Measurements from ENCODE around the gene SF3B2. TPM values are rescaled to one million over a fixed set of nuclear protein-coding genes. Genes with fewer than 3 reads are reported as not detected.
"Not testable (repeated sequence)": the region's sequence is repeated elsewhere in the genome, so short reads cannot be mapped to it uniquely, and the experiment has no call there.

The SF3B2 gene
- total RNA-seq, 1 donor, result 135 TPM

GRCh38 chr11:66090288-66090687, 38.1 kb downstream of the SF3B2 start:
- H3K4me1 ChIP-seq (ENCODE audit: insufficient read depth, low read length), result peaks cover 19% of the 10 kb centered on the region
- no peaks in the 10 kb centered on the region for H3K27me3 ChIP-seq (ENCODE audit: insufficient read depth, low read length)
- no peak overlapping the region for H3K4me3 ChIP-seq (ENCODE audit: low read length)
- no peaks in the 10 kb centered on the region for H3K9me3 ChIP-seq (ENCODE audit: low read depth, low read length)

GRCh38 chr11:66092125-66092524, 40.0 kb downstream of the SF3B2 start:
- H3K4me1 ChIP-seq (ENCODE audit: insufficient read depth, low read length), result peaks cover 12% of the 10 kb centered on the region
- not testable (repeated sequence) for H3K9me3 ChIP-seq (ENCODE audit: low read depth, low read length); H3K4me3 ChIP-seq (ENCODE audit: low read length); H3K27me3 ChIP-seq (ENCODE audit: insufficient read depth, low read length)

DNA sequence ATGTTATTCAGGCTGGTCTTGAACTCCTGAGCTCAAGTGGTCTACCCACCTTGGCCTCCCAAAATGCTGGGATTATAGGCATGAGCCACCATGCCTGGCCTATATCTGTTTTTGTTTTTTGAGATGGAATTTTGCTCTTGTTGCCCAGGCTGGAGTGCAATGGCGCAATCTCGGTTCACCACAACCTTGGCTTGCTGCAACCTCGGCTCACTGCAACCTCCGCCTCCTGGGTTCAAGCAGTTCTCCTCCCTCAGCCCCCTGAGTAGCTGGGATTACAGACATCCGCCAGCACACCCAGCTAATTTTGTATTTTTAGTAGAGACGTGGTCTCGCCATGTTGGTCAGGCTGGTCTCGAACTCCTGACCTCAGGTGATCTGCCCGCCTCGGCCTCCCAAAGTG, 47.6 kb downstream of the SF3B2 start:
- H3K27me3 ChIP-seq (ENCODE audit: insufficient read depth, low read length); H3K4me3 ChIP-seq (ENCODE audit: low read length); H3K9me3 ChIP-seq (ENCODE audit: low read depth, low read length): not testable (repeated sequence)
- H3K4me1 ChIP-seq (ENCODE audit: insufficient read depth, low read length), result peaks cover 57% of the 10 kb centered on the region

- Histone ChIP-seq H3K4me3 (ENCODE audit: low read length) (peak overlapping the region; percentile 3), H3K27me3 (ENCODE audit: insufficient read depth, low read length) (no peaks in the 10 kb centered on the region), H3K9me3 (ENCODE audit: low read depth, low read length) (no peaks in the 10 kb centered on the region), H3K4me1 (ENCODE audit: insufficient read depth, low read length) (peaks cover 62% of the 10 kb centered on the region)
Measured at GRCh38 chr11:66100272-66101065, 48.3 kb downstream of the SF3B2 start.

DNA sequence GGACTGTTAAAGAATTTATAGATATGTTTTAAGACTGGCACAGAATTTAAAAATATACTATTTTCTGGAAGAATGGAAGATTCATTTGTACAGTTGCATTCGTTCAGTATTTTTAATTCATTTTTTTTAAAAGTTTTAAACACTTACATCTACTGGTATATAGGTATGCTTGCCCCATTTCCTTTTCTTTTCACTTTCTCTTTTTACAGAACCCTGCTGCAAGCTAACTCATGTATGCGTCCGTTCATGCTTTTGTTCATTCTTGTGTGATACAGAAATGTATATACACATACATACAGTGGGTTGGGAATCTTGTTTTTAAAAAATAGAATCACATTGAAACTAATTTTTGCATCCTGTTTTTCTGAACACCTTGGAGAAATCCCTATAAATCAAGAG, 48.9 kb downstream of the SF3B2 start:
- Histone ChIP-seq H3K4me1 (ENCODE audit: insufficient read depth, low read length) (peaks cover 66% of the 10 kb centered on the region), H3K27me3 (ENCODE audit: insufficient read depth, low read length) (no peaks in the 10 kb centered on the region), H3K4me3 (ENCODE audit: low read length) (no peak overlapping the region), H3K9me3 (ENCODE audit: low read depth, low read length) (no peaks in the 10 kb centered on the region)

DNA sequence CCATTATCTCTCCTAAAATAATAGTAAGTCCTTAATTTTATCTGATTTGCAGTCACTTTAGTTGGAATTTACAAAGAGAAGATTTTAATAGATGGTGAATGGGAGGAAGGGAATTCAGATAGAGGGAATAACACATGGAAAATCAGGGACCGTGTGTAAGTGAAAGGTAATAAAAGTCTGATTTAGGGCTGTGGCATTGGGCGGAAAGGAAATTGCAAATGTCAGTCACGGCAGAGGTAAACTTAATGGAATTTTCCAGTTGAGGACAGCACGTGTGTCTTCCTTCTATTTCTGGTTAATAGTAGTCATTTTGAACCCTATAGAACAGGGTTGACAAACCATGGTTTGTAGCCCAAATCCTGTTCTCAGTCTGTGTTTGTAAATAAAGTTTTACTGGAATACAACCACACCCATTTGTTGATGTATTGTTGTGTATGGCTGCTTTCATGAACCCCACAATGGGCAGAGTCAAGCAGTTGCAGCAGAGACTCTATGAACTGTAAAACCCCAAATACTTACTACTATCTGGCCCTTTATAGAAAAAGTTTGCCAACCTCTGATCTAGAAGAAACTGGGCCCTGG, 52.0 kb downstream of the SF3B2 start:
- Histone ChIP-seq H3K4me3 (ENCODE audit: low read length) (no peak overlapping the region), H3K9me3 (ENCODE audit: low read depth, low read length) (no peaks in the 10 kb centered on the region), H3K4me1 (ENCODE audit: insufficient read depth, low read length) (peaks cover 87% of the 10 kb centered on the region), H3K27me3 (ENCODE audit: insufficient read depth, low read length) (no peaks in the 10 kb centered on the region)

DNA sequence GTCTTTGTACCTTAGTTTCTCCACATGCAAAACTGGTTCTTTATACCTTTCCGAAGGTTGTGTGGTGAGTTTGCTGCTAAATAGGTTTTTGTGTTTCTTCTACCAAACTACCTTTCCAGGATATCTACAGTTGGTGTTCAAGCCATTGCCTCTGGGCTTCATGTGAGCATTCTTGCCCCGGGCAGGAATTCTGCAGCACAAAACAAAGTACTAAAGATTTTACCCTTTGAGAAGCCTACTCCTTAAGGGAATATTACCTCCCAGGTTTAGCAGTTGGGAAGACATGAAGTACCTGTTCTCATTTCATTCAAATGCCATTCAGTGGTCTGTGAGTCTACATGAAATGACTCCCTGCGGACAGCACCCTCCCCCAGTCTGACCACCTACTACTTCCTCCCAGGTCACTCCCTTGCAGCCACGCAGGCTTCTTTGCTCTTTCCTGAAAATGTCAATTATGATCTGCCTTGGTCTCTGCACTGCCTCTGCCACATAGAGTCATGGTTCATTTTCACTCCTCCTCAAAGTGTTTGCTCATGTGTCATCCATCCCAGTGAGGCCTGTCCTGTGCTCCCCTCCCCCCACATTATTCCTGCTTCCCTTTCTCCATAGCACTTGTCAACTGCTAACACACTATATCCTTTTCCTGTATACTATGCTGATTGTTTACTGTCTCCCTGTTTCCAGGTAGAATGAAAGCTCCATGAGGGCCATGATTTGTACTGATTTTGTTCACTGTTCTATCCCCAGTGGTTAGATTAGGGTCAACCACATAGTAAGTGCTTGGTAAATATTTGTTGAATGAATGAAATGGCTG, 54.8 kb downstream of the SF3B2 start:
- Histone ChIP-seq H3K9me3 (ENCODE audit: low read depth, low read length) (no peaks in the 10 kb centered on the region), H3K4me3 (ENCODE audit: low read length) (no peak overlapping the region), H3K4me1 (ENCODE audit: insufficient read depth, low read length) (peaks cover 83% of the 10 kb centered on the region), H3K27me3 (ENCODE audit: insufficient read depth, low read length) (no peaks in the 10 kb centered on the region)

GRCh38 chr11:66107600-66108510, 55.7 kb downstream of the SF3B2 start:
- no peaks in the 10 kb centered on the region for H3K27me3 ChIP-seq (ENCODE audit: insufficient read depth, low read length)
- H3K4me1 ChIP-seq (ENCODE audit: insufficient read depth, low read length), result peaks cover 83% of the 10 kb centered on the region
- H3K4me3 ChIP-seq (ENCODE audit: low read length), result no peak overlapping the region
- no peaks in the 10 kb centered on the region for H3K9me3 ChIP-seq (ENCODE audit: low read depth, low read length)

GRCh38 chr11:66109294-66109693, 57.1 kb downstream of the SF3B2 start:
- Histone ChIP-seq H3K4me3 (ENCODE audit: low read length) (no peak overlapping the region), H3K9me3 (ENCODE audit: low read depth, low read length) (no peaks in the 10 kb centered on the region), H3K4me1 (ENCODE audit: insufficient read depth, low read length) (peaks cover 86% of the 10 kb centered on the region), H3K27me3 (ENCODE audit: insufficient read depth, low read length) (no peaks in the 10 kb centered on the region)

DNA sequence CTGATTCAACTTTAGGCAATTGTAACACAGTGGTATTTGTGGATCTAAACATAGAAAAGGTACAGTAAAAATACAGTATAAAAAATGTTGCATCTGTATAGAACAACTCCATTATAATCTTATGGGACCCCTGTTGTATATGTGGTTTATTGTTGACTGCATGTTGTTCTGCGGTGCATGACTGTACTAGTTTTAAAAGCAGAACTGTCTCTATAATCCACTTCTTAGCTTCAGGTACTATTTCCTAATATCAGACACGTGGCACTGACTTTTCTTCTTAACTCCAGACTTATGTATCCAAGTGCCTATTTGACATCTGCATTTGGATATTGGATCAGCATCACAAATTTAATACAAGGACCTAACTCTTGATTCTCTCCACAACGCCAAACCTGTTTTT, 59.0 kb downstream of the SF3B2 start:
- Histone ChIP-seq H3K4me3 (ENCODE audit: low read length) (no peak overlapping the region), H3K4me1 (ENCODE audit: insufficient read depth, low read length) (peaks cover 92% of the 10 kb centered on the region), H3K27me3 (ENCODE audit: insufficient read depth, low read length) (no peaks in the 10 kb centered on the region), H3K9me3 (ENCODE audit: low read depth, low read length) (no peaks in the 10 kb centered on the region)

GRCh38 chr11:66112041-66112491, 59.9 kb downstream of the SF3B2 start:
- Histone ChIP-seq H3K4me1 (ENCODE audit: insufficient read depth, low read length) (peaks cover 92% of the 10 kb centered on the region), H3K27me3 (ENCODE audit: insufficient read depth, low read length) (no peaks in the 10 kb centered on the region), H3K9me3 (ENCODE audit: low read depth, low read length) (no peaks in the 10 kb centered on the region), H3K4me3 (ENCODE audit: low read length) (no peak overlapping the region)

GRCh38 chr11:66112601-66113499, 60.7 kb downstream of the SF3B2 start:
- Histone ChIP-seq H3K4me1 (ENCODE audit: insufficient read depth, low read length) (peaks cover 94% of the 10 kb centered on the region), H3K9me3 (ENCODE audit: low read depth, low read length) (no peaks in the 10 kb centered on the region), H3K4me3 (ENCODE audit: low read length) (no peak overlapping the region), H3K27me3 (ENCODE audit: insufficient read depth, low read length) (no peaks in the 10 kb centered on the region)

- not testable (repeated sequence) for H3K9me3 ChIP-seq (ENCODE audit: low read depth, low read length); H3K4me3 ChIP-seq (ENCODE audit: low read length)
- H3K4me1 ChIP-seq (ENCODE audit: insufficient read depth, low read length), result peaks cover 96% of the 10 kb centered on the region
Measured at GRCh38 chr11:66114957-66115356, 62.8 kb downstream of the SF3B2 start.

More at GRCh38 chr11:66114957-66115356, 62.8 kb downstream of the SF3B2 start:
- not testable (repeated sequence) for H3K27me3 ChIP-seq (ENCODE audit: insufficient read depth, low read length)
